Left lobe of liver (tissue), 2 donors: Measurements from ENCODE around the gene SLC16A3. TPM values are rescaled to one million over a fixed set of nuclear protein-coding genes. Genes with fewer than 3 reads are reported as not detected.

ENCODE experiments used
- ATAC-seq: fragments of 200-7000 bp; cut with Tn5 transposase; one replicate; pipeline ENCODE4 v1.9.1; 2020; ENCODE audit warnings: mild to moderate bottlenecking, moderate library complexity
- DNase-seq: peaks from one replicate; pipeline ENCODE4 v3.0.0-alpha.2; 2020; ENCODE audit warnings: low spot score
- total RNA-seq: library from RNA; stranded (reverse); gene quantifications from one replicate; pipeline ENCODE4 v1.2.1, GENCODE V29; 2021
- donor health status: DM: no; HTN: no; CAD: no; lungs with moderate emphysema.
- donor health status: DM: no; HTN: yes; CAD: no.

Gene SLC16A3
- total RNA-seq, 1 donor from 2014 or later, result 6.9 TPM

GRCh38 chr17:82235056-82235774 is 6.4 kb downstream of the SLC16A3 start:
- DNase-seq (no peak), ATAC-seq (no peak)

GRCh38 chr17:82235775-82236141 is 6.9 kb downstream of the SLC16A3 start:
- DNase-seq (peak; percentile 54), ATAC-seq (no peak)

GRCh38 chr17:82236142-82236971 is 7.5 kb downstream of the SLC16A3 start:
- DNase-seq (peak; percentile 93), ATAC-seq (peak; percentile 59)

GRCh38 chr17:82237083-82237745 is 8.4 kb downstream of the SLC16A3 start:
- ATAC-seq (no peak), DNase-seq (no peak)

DNA sequence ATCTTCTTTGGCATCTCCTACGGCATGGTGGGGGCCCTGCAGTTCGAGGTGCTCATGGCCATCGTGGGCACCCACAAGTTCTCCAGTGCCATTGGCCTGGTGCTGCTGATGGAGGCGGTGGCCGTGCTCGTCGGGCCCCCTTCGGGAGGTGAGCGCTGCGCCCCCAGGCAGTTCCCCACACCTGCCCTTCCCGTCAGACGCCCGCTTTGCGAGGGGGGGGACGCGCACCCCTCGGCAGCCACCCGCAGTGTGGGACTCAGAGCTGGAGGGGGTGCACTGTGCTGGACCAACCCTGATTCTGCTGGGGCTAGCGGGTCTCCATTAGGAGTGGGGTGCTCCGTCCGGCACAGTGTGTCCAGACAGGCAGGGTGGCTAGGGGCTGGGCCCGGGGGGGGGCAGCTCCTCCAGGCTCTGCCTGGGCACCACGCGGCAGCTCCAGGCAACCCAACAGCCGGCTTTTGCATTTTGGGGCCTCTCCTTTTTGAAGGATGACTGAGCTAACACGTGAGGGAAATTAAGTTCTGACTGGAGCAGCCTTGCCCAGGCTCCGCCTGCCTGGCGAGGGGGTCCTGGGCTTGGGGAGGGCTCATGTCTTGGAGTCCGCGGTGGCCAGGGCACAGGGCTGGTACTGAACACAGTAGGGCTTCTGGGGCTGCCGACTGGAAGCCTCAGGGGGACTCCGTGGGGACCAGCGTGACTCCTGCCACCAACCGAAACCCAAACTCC is 9.1 kb downstream of the SLC16A3 start:
- no peak for DNase-seq

DNA sequence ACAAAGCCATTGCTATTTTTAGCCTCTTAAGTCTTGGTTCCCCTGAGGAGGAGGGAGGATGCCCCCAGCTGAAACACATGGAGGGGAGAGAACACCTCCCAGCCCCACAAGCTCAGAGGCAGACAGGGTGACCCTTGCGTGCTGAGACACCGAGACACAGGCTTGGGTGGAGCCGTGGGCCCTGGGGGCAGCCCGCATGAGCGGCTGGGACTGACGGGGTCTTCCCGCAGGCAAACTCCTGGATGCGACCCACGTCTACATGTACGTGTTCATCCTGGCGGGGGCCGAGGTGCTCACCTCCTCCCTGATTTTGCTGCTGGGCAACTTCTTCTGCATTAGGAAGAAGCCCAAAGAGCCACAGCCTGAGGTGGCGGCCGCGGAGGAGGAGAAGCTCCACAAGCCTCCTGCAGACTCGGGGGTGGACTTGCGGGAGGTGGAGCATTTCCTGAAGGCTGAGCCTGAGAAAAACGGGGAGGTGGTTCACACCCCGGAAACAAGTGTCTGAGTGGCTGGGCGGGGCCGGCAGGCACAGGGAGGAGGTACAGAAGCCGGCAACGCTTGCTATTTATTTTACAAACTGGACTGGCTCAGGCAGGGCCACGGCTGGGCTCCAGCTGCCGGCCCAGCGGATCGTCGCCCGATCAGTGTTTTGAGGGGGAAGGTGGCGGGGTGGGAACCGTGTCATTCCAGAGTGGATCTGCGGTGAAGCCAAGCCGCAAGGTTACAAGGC is 9.8 kb downstream of the SLC16A3 start:
- ATAC-seq (peak; percentile 21), DNase-seq (peak; percentile 74)

More for the DNA sequence above, 9.1 kb downstream of the SLC16A3 start:
- ATAC-seq, result no peak

DNA sequence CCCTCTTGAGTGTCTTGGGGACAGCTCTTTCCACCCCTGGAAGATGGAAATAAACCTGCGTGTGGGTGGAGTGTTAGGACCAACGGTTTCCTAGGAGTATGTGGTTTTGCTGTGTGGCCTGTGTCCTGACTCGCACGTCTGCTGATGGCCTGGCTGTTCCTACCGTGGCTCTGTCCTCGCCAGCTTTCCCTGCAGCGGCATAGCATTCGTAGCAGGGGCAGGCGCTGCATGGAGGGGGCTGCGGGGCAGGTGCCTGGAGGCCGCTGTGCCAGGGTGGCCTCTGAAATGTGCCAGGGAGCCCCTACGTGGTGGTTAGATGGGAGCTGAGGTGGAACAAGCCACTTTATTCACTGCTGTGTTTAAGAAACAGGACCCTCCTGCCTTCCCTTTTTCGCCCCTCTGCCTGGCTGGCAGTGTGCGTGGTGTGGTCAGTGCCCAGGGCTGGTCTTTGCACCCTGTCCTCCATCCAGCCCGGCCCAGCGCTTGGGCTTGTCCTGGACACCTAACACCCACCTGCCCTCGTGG is 10.6 kb downstream of the SLC16A3 start:
- DNase-seq (no peak), ATAC-seq (peak; percentile 52)

- DNase-seq (peak; percentile 92), ATAC-seq (peak; percentile 38)
Observed at GRCh38 chr17:82239926-82240505, 11.2 kb downstream of the SLC16A3 start.

- DNase-seq (no peak), ATAC-seq (no peak)
Observed at GRCh38 chr17:82240506-82241182, 11.8 kb downstream of the SLC16A3 start.

GRCh38 chr17:82241183-82241925 is 12.5 kb downstream of the SLC16A3 start:
- peak; percentile 31 for ATAC-seq
- no peak for DNase-seq

- ATAC-seq, result peak; percentile 45
- peak; percentile 86 for DNase-seq
Observed at GRCh38 chr17:82241926-82242697, 13.3 kb downstream of the SLC16A3 start.

DNA sequence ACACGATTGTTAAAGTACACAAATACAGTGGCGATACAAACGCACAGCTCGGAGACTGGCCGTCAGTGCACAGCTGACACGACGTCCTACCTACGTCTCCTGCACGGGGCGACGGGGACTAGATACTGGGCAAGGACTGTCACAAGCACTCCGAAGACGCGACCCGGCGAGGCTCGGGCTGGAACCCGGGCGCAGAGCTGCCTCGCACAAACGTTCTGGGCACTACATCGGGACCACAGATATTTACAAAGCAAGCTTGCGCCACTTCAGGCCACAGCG is 13.8 kb downstream of the SLC16A3 start:
- DNase-seq (no peak), ATAC-seq (peak; percentile 0)

GRCh38 chr17:82242977-82243647 is 14.3 kb downstream of the SLC16A3 start:
- ATAC-seq, result peak; percentile 44
- DNase-seq, result peak; percentile 95

- DNase-seq (no peak), ATAC-seq (no peak)
Observed at GRCh38 chr17:82243648-82244412, 15.0 kb downstream of the SLC16A3 start.

DNA sequence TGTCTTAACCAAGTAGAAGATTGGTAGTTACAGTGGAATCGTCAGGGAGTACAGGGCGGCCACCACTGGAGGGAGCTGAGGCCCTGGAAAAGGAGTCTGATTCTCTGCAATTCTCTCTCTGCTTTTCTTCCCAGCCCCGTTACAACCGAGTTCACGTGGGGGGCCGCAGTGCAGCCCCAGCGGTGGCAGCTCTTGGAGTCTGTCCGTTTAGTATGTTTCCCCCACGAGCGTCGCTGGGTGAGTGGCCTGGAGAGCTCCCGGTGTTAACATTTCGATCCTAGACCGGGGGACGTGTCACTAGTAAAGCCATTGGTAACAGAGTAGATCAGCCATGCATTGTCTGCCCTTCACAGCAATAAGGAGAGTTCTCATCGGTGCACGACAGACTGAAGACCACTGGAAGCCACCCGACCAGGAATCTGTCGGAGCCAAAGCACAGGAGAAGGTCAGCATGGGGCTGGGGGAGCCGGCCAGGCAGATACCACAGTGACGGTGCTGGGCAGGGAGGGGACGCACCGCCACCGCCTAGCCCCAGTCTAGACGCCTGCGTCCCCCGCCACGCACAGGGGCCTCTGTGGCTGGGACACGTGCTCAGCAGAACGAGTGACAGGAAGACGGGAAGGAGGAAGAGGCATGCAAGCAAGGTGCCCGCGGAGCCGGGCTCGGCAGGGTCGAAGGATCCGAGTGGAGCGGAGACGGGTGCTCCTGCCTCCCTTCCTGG is 15.7 kb downstream of the SLC16A3 start:
- DNase-seq, result no peak

More for the DNA sequence above, 15.7 kb downstream of the SLC16A3 start:
- ATAC-seq, result no peak
